Activated T-helper 1 cell treated with anti-CD3 and anti-CD28 coated beads, Interleukin-12 subunit alpha, Interleukin-12 subunit beta, Interleukin-2, Interleukin-4 antibody, amounts not matched to agents 30 ng/mL and 10 ng/mL and 1 ng/mL, durations not matched to agents 14 hours and 24 hours and 36 hours (primary cell): ENCODE results near the gene VWA1. TPM values are rescaled to one million over a fixed set of nuclear protein-coding genes. Genes with fewer than 3 reads are reported as not detected.
"Not testable (repeated sequence)": the region's sequence is repeated elsewhere in the genome, so short reads cannot be mapped to it uniquely, and the experiment has no call there.

Source experiments
- DNase-seq: peaks from one replicate; pipeline ENCODE4 v3.0.0; 2021; ENCODE audit warnings: low spot score
- H3K27ac Mint-ChIP-seq: one replicate; pipeline ENCODE4 v1.8.0; 2021; ENCODE audit warnings: mild to moderate bottlenecking, mixed read lengths
- H3K27me3 Mint-ChIP-seq: one replicate; pipeline ENCODE4 v1.8.0; 2022; ENCODE audit warnings: mild to moderate bottlenecking, moderate library complexity, mixed read lengths; ENCODE audit not compliant: insufficient read depth
- H3K36me3 Mint-ChIP-seq: one replicate; pipeline ENCODE4 v1.8.0; 2021; ENCODE audit warnings: low read depth, mixed read lengths
- H3K4me1 Mint-ChIP-seq: one replicate; pipeline ENCODE4 v1.8.0; 2021; ENCODE audit warnings: low read depth, mixed read lengths
- H3K4me3 Mint-ChIP-seq: one replicate; pipeline ENCODE4 v1.8.0; 2021; ENCODE audit warnings: mild to moderate bottlenecking, moderate library complexity, mixed read lengths
- H3K9me3 Mint-ChIP-seq: one replicate; pipeline ENCODE4 v1.8.0; 2021; ENCODE audit warnings: mixed read lengths
- intact Hi-C: fragments of 100-400 bp; cut with micrococcal nuclease; formaldehyde crosslinking; loops from one replicate; pipeline ENCODE4 v1.15.1; 2024
- total RNA-seq: library from RNA; stranded (reverse); gene quantifications from 2 replicates; pipeline ENCODE4 v1.2.3, GENCODE V29; 2022

The VWA1 gene
- total RNA-seq, 1 donor from 2014 or later: 5.5 TPM

- Mint-ChIP-seq H3K4me1 (peaks cover 12% of the 10 kb centered on the region), H3K36me3 (peaks cover 18% of the 10 kb centered on the region), H3K4me3 (peak overlapping the region; percentile 69)
- H3K9me3 Mint-ChIP-seq, H3K27me3 Mint-ChIP-seq, H3K27ac Mint-ChIP-seq, DNase-seq, intact Hi-C loops: not testable (repeated sequence)
These were observed 25.3 kb upstream of the VWA1 start for GRCh38 chr1:1410238-1410637.

- H3K4me3 Mint-ChIP-seq: no peak overlapping the region
- H3K36me3 Mint-ChIP-seq: peaks cover 9% of the 10 kb centered on the region
- H3K27ac Mint-ChIP-seq: no peak overlapping the region
- H3K4me1 Mint-ChIP-seq: no peaks in the 10 kb centered on the region
- H3K27me3 Mint-ChIP-seq: peaks cover 2% of the 10 kb centered on the region
- intact Hi-C loops: no loop called here
- no peak for DNase-seq
- no peaks in the 10 kb centered on the region for H3K9me3 Mint-ChIP-seq
These were observed 23.9 kb upstream of the VWA1 start for GRCh38 chr1:1411626-1412025.

- DNase-seq, intact Hi-C loops, H3K27me3 Mint-ChIP-seq, H3K4me3 Mint-ChIP-seq, H3K27ac Mint-ChIP-seq, H3K4me1 Mint-ChIP-seq, H3K36me3 Mint-ChIP-seq, H3K9me3 Mint-ChIP-seq: not testable (repeated sequence)
These were observed 23.1 kb upstream of the VWA1 start for GRCh38 chr1:1412311-1412902.

DNA sequence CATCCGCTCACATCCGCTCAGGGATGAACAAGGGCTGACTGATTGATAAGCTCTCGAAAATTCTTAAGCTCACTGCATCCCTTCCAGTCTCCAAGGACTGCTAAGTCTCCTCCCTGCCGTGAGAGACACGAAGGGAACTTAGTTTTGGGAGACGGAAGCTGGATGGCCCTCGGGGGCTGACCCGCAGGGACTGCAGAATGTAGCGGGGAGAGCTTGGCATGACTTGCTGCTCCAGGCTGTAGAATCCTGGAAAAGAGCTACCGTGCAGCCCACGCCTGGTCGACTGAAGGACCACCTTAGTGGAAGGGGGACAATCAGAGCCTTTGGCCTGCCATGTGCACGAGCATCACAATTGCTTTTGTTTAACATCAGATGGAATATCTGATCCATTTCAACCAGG lies 19.7 kb upstream of the VWA1 start:
- H3K4me1 Mint-ChIP-seq: peaks cover 10% of the 10 kb centered on the region
- no peak overlapping the region for H3K27ac Mint-ChIP-seq
- intact Hi-C loops: no loop called here
- H3K27me3 Mint-ChIP-seq: no peaks in the 10 kb centered on the region
- H3K36me3 Mint-ChIP-seq: peaks cover 2% of the 10 kb centered on the region
- H3K4me3 Mint-ChIP-seq: no peak overlapping the region
- DNase-seq: no peak
- H3K9me3 Mint-ChIP-seq: no peaks in the 10 kb centered on the region

DNA sequence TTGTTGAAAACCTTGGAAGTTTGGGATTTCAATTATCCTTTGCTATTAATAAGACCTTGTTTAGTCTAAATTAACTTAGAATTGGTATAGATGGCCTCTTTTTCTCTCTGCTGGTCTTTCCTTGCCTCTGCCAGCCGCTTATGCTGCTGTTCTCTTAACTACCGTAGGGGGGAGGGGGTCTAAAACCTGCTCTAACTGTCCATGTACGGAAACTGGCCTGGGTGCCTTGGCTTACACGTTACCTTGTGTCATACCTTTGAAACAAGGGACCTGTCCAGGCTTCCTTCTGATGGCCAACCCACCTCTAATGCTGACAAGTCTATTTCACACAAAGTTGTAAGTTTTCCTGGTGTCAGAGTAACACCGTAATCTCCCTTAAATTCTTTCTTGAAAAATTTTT lies 18.1 kb upstream of the VWA1 start:
- H3K9me3 Mint-ChIP-seq, H3K36me3 Mint-ChIP-seq, H3K27me3 Mint-ChIP-seq, intact Hi-C loops, H3K27ac Mint-ChIP-seq, DNase-seq, H3K4me3 Mint-ChIP-seq: not testable (repeated sequence)
- peaks cover 10% of the 10 kb centered on the region for H3K4me1 Mint-ChIP-seq

DNA sequence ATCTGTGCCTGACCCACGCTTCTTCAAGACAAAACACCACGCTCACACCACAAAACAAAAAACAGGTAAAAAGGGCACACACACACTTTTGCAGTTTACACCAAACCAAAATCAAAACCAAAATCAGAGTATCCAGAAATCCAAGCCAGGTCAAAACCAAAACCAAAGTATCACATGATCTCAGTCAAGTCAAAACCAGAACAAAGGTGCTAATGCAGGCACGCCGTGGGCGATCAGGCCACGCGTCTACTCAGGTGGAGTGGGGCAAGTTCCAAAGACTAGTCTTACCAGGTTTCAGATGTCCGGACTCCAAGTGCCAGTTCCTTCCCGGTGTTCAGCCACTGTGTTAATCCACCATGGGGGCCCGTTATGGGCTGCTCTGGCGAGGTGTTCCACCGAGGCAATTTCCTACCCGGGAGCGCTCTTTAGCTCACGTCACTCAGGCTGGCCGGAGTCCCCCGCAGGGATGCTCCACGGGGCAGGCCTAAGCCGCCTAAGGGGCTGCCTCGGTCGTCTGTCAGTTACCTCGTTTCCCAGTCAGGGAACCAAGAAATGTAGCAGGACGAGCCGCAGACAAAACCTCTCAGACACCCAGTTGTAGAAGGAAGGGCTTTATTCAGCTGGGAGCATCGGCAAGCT lies 17.5 kb upstream of the VWA1 start:
- intact Hi-C loops, H3K4me3 Mint-ChIP-seq, H3K27ac Mint-ChIP-seq, H3K36me3 Mint-ChIP-seq, H3K27me3 Mint-ChIP-seq, H3K9me3 Mint-ChIP-seq, DNase-seq: not testable (repeated sequence)
- H3K4me1 Mint-ChIP-seq: peaks cover 10% of the 10 kb centered on the region

DNA sequence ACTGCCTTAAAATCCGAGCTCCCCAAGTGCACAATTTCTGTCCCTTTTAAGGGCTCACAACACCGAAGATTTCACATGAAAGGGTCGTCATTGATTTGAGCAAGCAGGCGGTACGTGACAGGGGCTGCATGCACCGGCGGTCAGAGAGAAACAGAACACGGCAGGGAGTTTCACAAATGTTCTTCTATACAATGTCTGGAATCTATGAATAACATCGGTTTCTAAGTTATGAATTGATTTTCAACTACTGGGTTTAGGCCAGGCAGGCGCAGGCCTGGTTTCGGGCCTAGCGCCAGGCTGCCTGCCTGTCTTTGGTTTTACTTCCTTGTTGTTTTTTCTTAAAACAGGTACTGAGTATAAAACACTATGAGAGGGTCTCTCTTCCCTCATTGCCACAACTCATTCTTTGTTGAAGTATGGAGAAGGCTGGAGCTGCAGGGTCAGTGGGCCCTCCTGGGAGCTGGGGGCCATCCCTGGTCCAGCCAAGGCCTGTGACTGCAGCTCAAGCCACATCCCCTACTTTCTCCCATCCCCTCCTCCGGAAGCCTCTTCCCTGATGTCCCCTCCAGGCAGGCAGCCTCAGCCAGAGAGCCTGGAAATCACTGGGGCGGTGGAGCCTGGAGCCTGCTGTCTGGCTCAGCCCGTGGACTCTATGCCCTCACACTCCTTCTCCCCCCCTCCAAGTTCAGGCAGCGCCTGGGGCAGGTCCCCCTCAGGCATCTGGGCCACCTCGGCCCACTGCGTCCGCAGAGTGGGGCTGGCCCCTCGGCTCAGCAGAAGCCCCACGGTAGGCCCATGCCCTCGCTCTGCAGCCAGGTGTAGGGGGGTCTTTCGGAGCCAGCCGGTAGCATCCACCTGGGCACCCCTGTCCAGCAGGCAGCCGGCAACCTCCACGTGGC lies 16.8 kb upstream of the VWA1 start:
- Mint-ChIP-seq H3K27me3 (peaks cover 4% of the 10 kb centered on the region), H3K9me3 (no peaks in the 10 kb centered on the region), H3K4me3 (no peak overlapping the region), H3K27ac (no peak overlapping the region), H3K4me1 (peaks cover 10% of the 10 kb centered on the region), H3K36me3 (no peaks in the 10 kb centered on the region)
- no peak for DNase-seq
- intact Hi-C loops: no loop called here

GRCh38 chr1:1419363-1419812 lies 16.1 kb upstream of the VWA1 start:
- H3K4me1 Mint-ChIP-seq: peaks cover 10% of the 10 kb centered on the region
- peaks cover 4% of the 10 kb centered on the region for H3K27me3 Mint-ChIP-seq
- no peak for DNase-seq
- no peaks in the 10 kb centered on the region for H3K36me3 Mint-ChIP-seq
- no peak overlapping the region for H3K27ac Mint-ChIP-seq
- H3K4me3 Mint-ChIP-seq: no peak overlapping the region
- H3K9me3 Mint-ChIP-seq: no peaks in the 10 kb centered on the region
- intact Hi-C loops: no loop called here

DNA sequence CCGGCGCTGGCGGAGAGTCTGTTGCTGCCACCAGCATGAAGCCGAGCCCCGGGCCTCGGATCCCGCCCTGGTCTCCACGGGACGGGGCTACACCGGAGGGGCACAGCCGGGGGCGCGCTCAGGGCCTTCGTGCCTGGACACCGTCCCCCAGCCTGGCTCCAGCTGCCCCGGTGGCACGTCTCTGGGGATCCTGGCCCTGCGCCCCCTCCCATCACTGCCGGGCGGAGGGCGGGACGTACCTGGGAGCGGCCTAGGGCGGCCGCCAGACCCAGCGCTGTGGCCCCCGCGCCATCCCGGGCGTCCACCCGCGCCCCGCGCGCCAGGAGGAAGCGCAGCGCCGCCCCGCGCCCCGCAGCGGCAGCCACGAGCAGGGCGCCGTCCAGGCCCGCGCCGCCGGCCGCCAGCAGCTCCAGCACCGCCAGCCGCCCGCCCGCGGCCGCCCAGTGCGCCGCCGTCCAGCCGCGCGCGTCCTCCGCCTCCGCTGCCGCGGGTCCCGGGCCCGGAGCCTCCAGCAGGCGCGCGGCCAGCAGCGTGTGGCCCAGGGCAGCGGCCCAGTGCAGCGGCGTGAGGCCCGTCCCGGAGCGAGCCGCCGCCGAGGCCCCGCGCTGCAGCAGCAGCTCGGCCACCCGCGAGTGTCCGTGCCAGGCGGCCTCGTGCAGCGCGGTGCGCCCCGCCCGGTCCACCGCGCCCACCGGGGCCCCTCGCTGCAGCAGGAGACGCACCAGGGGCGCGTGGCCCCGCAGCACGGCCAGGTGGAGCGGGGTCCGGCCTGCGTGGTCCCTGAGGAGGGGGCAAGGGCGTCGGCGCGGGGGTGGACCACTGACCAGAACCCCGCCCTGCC lies 15.5 kb upstream of the VWA1 start:
- Mint-ChIP-seq H3K4me3 (no peak overlapping the region), H3K9me3 (no peaks in the 10 kb centered on the region), H3K27me3 (peaks cover 7% of the 10 kb centered on the region), H3K4me1 (peaks cover 10% of the 10 kb centered on the region), H3K27ac (no peak overlapping the region), H3K36me3 (no peaks in the 10 kb centered on the region)
- intact Hi-C loops: no loop called here
- DNase-seq: no peak

DNA sequence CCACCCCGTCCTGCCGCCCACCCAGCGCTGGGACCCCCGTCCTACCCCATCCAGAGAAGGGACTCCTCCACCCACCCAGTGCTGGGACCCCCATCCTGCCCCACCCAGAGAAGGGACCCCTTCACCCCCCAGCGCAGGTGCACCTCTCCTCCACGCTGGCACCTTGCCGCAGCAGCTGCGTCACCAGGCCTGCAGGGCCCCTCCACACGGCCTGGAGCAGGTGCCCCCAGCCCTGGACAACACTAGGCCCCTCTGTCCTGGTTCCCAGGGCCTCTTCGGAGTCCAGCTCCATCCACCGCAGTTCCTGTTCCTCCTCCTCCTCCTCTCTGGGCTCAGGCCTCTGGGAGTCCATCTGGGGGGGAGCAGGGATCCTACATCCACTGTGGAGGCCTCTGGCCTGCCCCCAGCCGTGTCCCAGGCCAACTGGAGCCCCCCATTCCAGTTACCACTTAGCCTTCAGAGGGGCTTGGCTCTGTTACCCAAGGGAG lies 14.8 kb upstream of the VWA1 start:
- intact Hi-C loops: no loop called here
- Mint-ChIP-seq H3K4me3 (no peak overlapping the region), H3K27ac (no peak overlapping the region), H3K36me3 (no peaks in the 10 kb centered on the region), H3K4me1 (peaks cover 10% of the 10 kb centered on the region), H3K9me3 (no peaks in the 10 kb centered on the region), H3K27me3 (peaks cover 8% of the 10 kb centered on the region)
- DNase-seq: no peak

- peaks cover 9% of the 10 kb centered on the region for H3K27me3 Mint-ChIP-seq
- H3K4me1 Mint-ChIP-seq: peaks cover 10% of the 10 kb centered on the region
- no peak for DNase-seq
- H3K4me3 Mint-ChIP-seq: no peak within 1 kb of the TSS
- intact Hi-C loops: no loop called here
- H3K27ac Mint-ChIP-seq: no peak within 1 kb of the TSS
- no peaks in the 10 kb centered on the region for H3K9me3 Mint-ChIP-seq
- no peaks in the 10 kb centered on the region for H3K36me3 Mint-ChIP-seq
These were observed 14.2 kb upstream of the VWA1 start, which contains the start of gene ANKRD65 for GRCh38 chr1:1421147-1421906. Gene ANKRD65 (minus strand): TSS chr1:1421276. CDS start chr1:1421005, 271 bp downstream.
